ENCODE data around the gene CRHR1.

The CRHR1 gene

GRCh38 chr17:45785480-45786193, 1.5 kb downstream of the CRHR1 start:
- no peaks in the 10 kb centered on the region for H3K79me2 ChIP-seq
- no peak overlapping the region for H3K9ac ChIP-seq
- no peaks in the 10 kb centered on the region for H3K9me3 ChIP-seq (ENCODE audit: control insufficient read depth, low read length)
- peak overlapping the region; percentile 64 for H3K4me2 ChIP-seq (ENCODE audit: low read length)
- H3K4me1 ChIP-seq: peaks cover 10% of the 10 kb centered on the region
- H2AFZ ChIP-seq: peak overlapping the region; percentile 63
- no peak overlapping the region for H3K4me3 ChIP-seq (ENCODE audit: low read depth, low read length)
- no peaks in the 10 kb centered on the region for H3K27me3 ChIP-seq (ENCODE audit: control insufficient read depth, insufficient read depth, low read length)
- no peak for TF ChIP-seq CTCF (IDR thresholded peaks at IDR 0.05)
- no peaks in the 10 kb centered on the region for H3K36me3 ChIP-seq (ENCODE audit: control insufficient read depth, insufficient read depth, low read length)
- H3K27ac ChIP-seq: no peak overlapping the region

- TF ChIP-seq CTCF (IDR thresholded peaks at IDR 0.05): no peak
- Histone ChIP-seq H3K4me1 (peaks cover 13% of the 10 kb centered on the region), H3K79me2 (no peaks in the 10 kb centered on the region), H3K9me3 (ENCODE audit: control insufficient read depth, low read length) (no peaks in the 10 kb centered on the region), H3K4me3 (ENCODE audit: low read depth, low read length) (no peak overlapping the region), H3K27ac (no peak overlapping the region), H3K4me2 (ENCODE audit: low read length) (no peak overlapping the region), H3K9ac (no peak overlapping the region), H3K27me3 (ENCODE audit: control insufficient read depth, insufficient read depth, low read length) (no peaks in the 10 kb centered on the region), H2AFZ (no peak overlapping the region), H3K36me3 (ENCODE audit: control insufficient read depth, insufficient read depth, low read length) (no peaks in the 10 kb centered on the region)
Observed at GRCh38 chr17:45786349-45786748, 2.2 kb downstream of the CRHR1 start.

- no peak overlapping the region for H2AFZ ChIP-seq
- H3K4me3 ChIP-seq (ENCODE audit: low read depth, low read length): no peak overlapping the region
- no peaks in the 10 kb centered on the region for H3K79me2 ChIP-seq
- H3K27ac ChIP-seq: no peak overlapping the region
- peaks cover 13% of the 10 kb centered on the region for H3K4me1 ChIP-seq
- H3K9ac ChIP-seq: no peak overlapping the region
- no peaks in the 10 kb centered on the region for H3K9me3 ChIP-seq (ENCODE audit: control insufficient read depth, low read length)
- H3K36me3 ChIP-seq (ENCODE audit: control insufficient read depth, insufficient read depth, low read length): no peaks in the 10 kb centered on the region
- H3K27me3 ChIP-seq (ENCODE audit: control insufficient read depth, insufficient read depth, low read length): no peaks in the 10 kb centered on the region
- no peak overlapping the region for H3K4me2 ChIP-seq (ENCODE audit: low read length)
- no peak for TF ChIP-seq CTCF (IDR thresholded peaks at IDR 0.05)
Observed at GRCh38 chr17:45787044-45787443, 2.9 kb downstream of the CRHR1 start.

- no peaks in the 10 kb centered on the region for H3K79me2 ChIP-seq
- H3K4me2 ChIP-seq (ENCODE audit: low read length): no peak overlapping the region
- no peaks in the 10 kb centered on the region for H3K9me3 ChIP-seq (ENCODE audit: control insufficient read depth, low read length)
- H3K4me3 ChIP-seq (ENCODE audit: low read depth, low read length): no peak overlapping the region
- peaks cover 13% of the 10 kb centered on the region for H3K4me1 ChIP-seq
- TF ChIP-seq CTCF (IDR thresholded peaks at IDR 0.05): no peak
- no peak overlapping the region for H2AFZ ChIP-seq
- H3K9ac ChIP-seq: no peak overlapping the region
- H3K36me3 ChIP-seq (ENCODE audit: control insufficient read depth, insufficient read depth, low read length): no peaks in the 10 kb centered on the region
- H3K27me3 ChIP-seq (ENCODE audit: control insufficient read depth, insufficient read depth, low read length): no peaks in the 10 kb centered on the region
- no peak overlapping the region for H3K27ac ChIP-seq
Observed at GRCh38 chr17:45787656-45788055, 3.5 kb downstream of the CRHR1 start.

- Histone ChIP-seq H3K9me3 (ENCODE audit: control insufficient read depth, low read length) (no peaks in the 10 kb centered on the region), H3K79me2 (no peaks in the 10 kb centered on the region), H3K27me3 (ENCODE audit: control insufficient read depth, insufficient read depth, low read length) (no peaks in the 10 kb centered on the region), H2AFZ (no peak overlapping the region), H3K4me2 (ENCODE audit: low read length) (no peak overlapping the region), H3K4me1 (peaks cover 13% of the 10 kb centered on the region), H3K36me3 (ENCODE audit: control insufficient read depth, insufficient read depth, low read length) (no peaks in the 10 kb centered on the region), H3K9ac (no peak overlapping the region), H3K4me3 (ENCODE audit: low read depth, low read length) (no peak overlapping the region), H3K27ac (no peak overlapping the region)
- TF ChIP-seq CTCF (IDR thresholded peaks at IDR 0.05): no peak
Observed at GRCh38 chr17:45788057-45788456, 3.9 kb downstream of the CRHR1 start.
